KOPT-K1 (cell line): ENCODE results near the gene NUCB2.

Experiments used
- H3K27ac ChIP-seq: fragments of 200-600 bp; sonication (generic); 2 replicates; pipeline ENCODE4 v1.5.1; 2016; ENCODE audit warnings: antibody characterized with exemption, mild to moderate bottlenecking, low read depth, low read length; ENCODE audit not compliant: poor library complexity, severe bottlenecking
- H3K36me3 ChIP-seq: fragments of 200-600 bp; sonication (generic); 2 replicates; pipeline ENCODE4 v1.5.1; 2017; ENCODE audit warnings: antibody characterized with exemption, mild to moderate bottlenecking, low read length, moderate library complexity; ENCODE audit not compliant: insufficient read depth
- H3K9me3 ChIP-seq: fragments of 200-600 bp; sonication (generic); 2 replicates; pipeline ENCODE4 v1.5.1; 2017; ENCODE audit warnings: antibody characterized with exemption, low read length, mild to moderate bottlenecking; ENCODE audit not compliant: insufficient read depth, poor library complexity, severe bottlenecking

Gene NUCB2

DNA sequence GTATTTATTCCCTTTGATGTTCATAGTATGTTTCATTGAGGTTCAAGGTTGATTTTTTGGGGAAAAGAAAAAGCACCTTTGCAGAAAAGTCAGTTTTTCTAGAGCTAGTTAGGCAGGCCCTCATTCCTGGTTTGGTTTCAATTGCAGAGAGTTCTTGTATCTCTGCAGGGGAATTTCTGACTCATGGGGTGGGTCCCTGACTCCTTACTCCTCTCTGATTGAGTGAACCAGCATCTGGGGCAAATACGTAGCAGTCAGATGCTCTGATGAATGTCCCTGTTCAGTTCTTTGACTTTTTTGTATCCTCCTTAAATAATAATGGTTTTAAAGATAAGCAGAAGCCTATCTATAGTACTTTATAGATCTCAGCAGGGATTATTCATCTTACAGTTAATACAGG lies 67.4 kb downstream of the NUCB2 start:
- Histone ChIP-seq H3K27ac (no peak overlapping the region), H3K36me3 (peaks cover 59% of the 10 kb centered on the region)

GRCh38 chr11:17347676-17348075 lies 71.1 kb downstream of the NUCB2 start:
- peaks cover 3% of the 10 kb centered on the region for H3K9me3 ChIP-seq
- H3K36me3 ChIP-seq = peaks cover 71% of the 10 kb centered on the region
- H3K27ac ChIP-seq = no peak overlapping the region

More for the DNA sequence above, 67.4 kb downstream of the NUCB2 start:
- H3K9me3 ChIP-seq = no peaks in the 10 kb centered on the region

GRCh38 chr11:17350455-17351171 lies 74.1 kb downstream of the NUCB2 start:
- peaks cover 44% of the 10 kb centered on the region for H3K36me3 ChIP-seq
- H3K27ac ChIP-seq = peak overlapping the region; percentile 61
- H3K9me3 ChIP-seq = peaks cover 3% of the 10 kb centered on the region

GRCh38 chr11:17351172-17351509 lies 74.6 kb downstream of the NUCB2 start:
- H3K36me3 ChIP-seq = peaks cover 39% of the 10 kb centered on the region
- peak overlapping the region; percentile 61 for H3K27ac ChIP-seq
- peaks cover 3% of the 10 kb centered on the region for H3K9me3 ChIP-seq

DNA sequence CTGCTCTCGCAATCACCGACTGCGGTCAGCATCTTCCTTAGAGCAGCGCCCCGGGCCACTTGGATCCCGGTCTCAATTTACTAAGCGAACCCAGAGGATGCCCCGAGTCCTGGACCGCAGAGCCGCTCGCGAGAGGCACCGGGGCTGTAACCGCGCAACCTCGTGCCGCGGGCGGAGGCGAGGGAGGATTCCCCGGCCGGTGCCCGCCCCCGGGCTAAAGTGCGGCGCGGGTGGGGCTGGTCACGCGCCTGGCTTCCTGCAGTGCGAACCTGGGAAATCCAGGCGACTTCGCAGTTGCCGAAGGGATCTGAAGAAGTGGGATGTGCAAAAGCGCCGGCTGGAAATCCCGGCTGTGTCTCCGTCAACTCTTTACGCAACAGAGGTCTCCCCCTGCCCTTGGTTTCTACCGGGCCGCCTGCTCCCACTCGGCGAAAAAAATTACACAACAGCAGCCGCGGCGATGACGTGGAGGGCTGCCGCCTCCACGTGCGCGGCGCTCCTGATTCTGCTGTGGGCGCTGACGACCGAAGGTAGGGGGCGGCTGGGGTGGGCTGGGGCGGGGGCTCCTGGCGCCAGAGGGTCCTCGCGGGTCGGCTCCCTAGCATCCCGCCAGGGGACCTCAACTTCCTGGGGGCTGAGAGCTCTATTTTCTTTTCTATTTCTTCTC lies 75.1 kb downstream of the NUCB2 start, which contains the start of gene NCR3LG1:
NCR3LG1 (plus strand) TSS at position 291 of the 667 bp plus-strand sequence; CDS start at position 461, 170 bp downstream.
- H3K27ac ChIP-seq = peak within 1 kb of the TSS; percentile 61
- H3K9me3 ChIP-seq = peaks cover 3% of the 10 kb centered on the region
- peaks cover 36% of the 10 kb centered on the region for H3K36me3 ChIP-seq

GRCh38 chr11:17352950-17353820 lies 76.6 kb downstream of the NUCB2 start:
- peak overlapping the region; percentile 61 for H3K27ac ChIP-seq
- peaks cover 32% of the 10 kb centered on the region for H3K36me3 ChIP-seq
- H3K9me3 ChIP-seq = peaks cover 3% of the 10 kb centered on the region

GRCh38 chr11:17353821-17354600 lies 77.5 kb downstream of the NUCB2 start:
- H3K36me3 ChIP-seq = peaks cover 25% of the 10 kb centered on the region
- H3K27ac ChIP-seq = peak overlapping the region; percentile 61
- peaks cover 3% of the 10 kb centered on the region for H3K9me3 ChIP-seq

GRCh38 chr11:17354601-17354991 lies 78.1 kb downstream of the NUCB2 start:
- peaks cover 25% of the 10 kb centered on the region for H3K36me3 ChIP-seq
- H3K9me3 ChIP-seq = peaks cover 3% of the 10 kb centered on the region
- no peak overlapping the region for H3K27ac ChIP-seq

DNA sequence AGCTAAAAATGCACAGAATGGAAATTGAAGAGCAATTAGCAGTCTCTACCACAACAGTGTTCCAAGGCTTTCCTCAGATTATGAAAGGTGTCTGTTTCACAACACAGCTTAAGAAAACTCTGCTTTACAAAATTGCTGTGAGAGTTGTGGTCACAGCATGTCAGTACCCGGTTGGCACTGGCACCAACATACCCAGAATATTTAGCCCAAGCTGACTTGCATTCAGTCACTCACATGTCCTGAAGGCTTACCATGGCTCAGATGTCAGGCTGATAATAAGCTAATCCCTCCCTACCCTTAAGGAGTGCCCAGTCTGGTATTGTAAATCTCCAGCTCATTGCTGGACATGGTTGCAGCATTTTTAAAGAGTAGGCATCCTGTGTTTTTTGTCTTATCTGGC lies 90.0 kb downstream of the NUCB2 start:
- Histone ChIP-seq H3K27ac (no peak overlapping the region), H3K9me3 (peaks cover 36% of the 10 kb centered on the region), H3K36me3 (peaks cover 69% of the 10 kb centered on the region)

DNA sequence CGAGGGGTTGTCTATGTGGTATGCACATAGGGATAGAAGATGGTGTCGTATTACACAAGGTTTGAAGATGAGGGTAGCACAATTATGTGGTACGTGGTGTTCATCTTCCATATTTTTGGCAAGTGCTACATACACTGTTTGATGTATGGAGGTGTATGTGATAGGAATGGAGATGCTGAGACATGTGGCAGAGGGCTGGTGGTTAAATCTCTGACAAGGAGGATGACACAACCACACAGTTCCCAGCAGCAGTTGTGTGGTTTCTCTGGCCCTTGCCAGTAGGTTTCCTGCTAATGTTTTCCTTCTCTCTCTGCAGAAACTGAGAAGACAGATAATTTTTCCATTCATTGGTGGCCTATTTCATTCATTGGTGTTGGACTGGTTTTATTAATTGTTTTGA lies 92.0 kb downstream of the NUCB2 start:
- Histone ChIP-seq H3K27ac (no peak overlapping the region), H3K9me3 (peaks cover 56% of the 10 kb centered on the region), H3K36me3 (peaks cover 90% of the 10 kb centered on the region)

DNA sequence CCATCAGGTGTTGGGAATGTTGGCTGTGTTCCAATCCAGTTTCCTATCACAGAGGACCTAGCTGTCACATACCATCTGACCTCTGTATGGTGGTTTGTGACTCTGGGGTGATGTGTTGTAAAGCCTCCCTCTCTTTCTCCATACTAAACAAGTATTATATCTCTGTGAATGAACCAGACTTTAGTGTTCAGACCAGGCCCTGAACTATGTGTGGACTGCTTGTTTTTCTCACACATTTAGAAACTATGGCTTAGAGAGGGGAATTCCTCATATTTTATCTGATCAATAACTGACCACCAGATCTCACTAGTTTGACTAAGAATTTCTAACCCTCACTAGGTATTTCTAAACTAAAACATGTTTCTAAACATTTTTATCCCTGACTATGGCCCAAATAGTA lies 92.6 kb downstream of the NUCB2 start:
- peaks cover 62% of the 10 kb centered on the region for H3K9me3 ChIP-seq
- no peak overlapping the region for H3K27ac ChIP-seq
- peaks cover 90% of the 10 kb centered on the region for H3K36me3 ChIP-seq

- Histone ChIP-seq H3K36me3 (peaks cover 95% of the 10 kb centered on the region), H3K9me3 (peaks cover 65% of the 10 kb centered on the region), H3K27ac (no peak overlapping the region)
These were observed 93.2 kb downstream of the NUCB2 start for GRCh38 chr11:17369684-17370243.

DNA sequence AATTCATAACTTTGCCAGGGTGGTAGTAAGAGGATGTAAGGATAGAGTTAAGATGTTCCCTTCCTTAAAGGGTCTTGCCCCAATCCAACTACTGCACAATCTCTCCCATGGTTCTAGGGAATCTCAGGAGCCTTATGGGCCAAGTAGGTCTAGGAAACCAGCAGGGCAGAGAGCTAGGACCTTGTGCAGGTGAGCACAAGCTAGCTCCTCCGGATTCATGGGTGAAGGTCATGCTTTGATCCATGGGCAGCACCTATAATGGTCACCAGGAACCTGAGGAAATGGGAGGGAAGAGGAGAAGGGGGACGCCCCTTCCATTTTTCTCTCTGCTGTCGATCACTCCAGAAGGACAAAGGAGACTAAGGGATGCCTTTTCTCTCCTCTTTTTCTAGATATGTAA lies 95.1 kb downstream of the NUCB2 start:
- Histone ChIP-seq H3K9me3 (peaks cover 65% of the 10 kb centered on the region), H3K36me3 (peaks cover 98% of the 10 kb centered on the region), H3K27ac (no peak overlapping the region)

GRCh38 chr11:17375547-17375946 lies 99.0 kb downstream of the NUCB2 start:
- Histone ChIP-seq H3K36me3 (peaks cover 84% of the 10 kb centered on the region), H3K27ac (no peak overlapping the region), H3K9me3 (peaks cover 63% of the 10 kb centered on the region)
